GM23338 (cell line): ENCODE results near the gene ATP4A. TPM values are rescaled to one million over a fixed set of nuclear protein-coding genes. Genes with fewer than 3 reads are reported as not detected.

Experiments
- ATAC-seq: fragments of 200-7000 bp; cut with Tn5 transposase; 3 replicates; pipeline ENCODE4 v1.9.1; 2020
- DNase-seq: peaks from one replicate; pipeline ENCODE4 v3.0.0-alpha.2; 2015; ENCODE audit warnings: low spot score
- H2AFZ ChIP-seq: fragments of 200-600 bp; sonication (generic); 2 replicates; pipeline ENCODE4 v1.8.0; 2016; ENCODE audit warnings: antibody characterized with exemption, mild to moderate bottlenecking, moderate library complexity
- H3F3A ChIP-seq: fragments of 200-600 bp; sonication (generic); replicated peaks from 2 replicates; pipeline ENCODE4 v1.8.0; 2017; ENCODE audit warnings: antibody characterized with exemption, mixed run types, low read depth
- H3K27ac ChIP-seq: fragments of 200-600 bp; sonication (generic); 2 replicates; pipeline ENCODE4 v1.6.1; 2016; ENCODE audit warnings: low read depth
- H3K27me3 ChIP-seq: fragments of 200-600 bp; sonication (generic); 2 replicates; pipeline ENCODE4 v1.8.0; 2016; ENCODE audit warnings: mild to moderate bottlenecking, mixed run types, moderate library complexity; ENCODE audit not compliant: insufficient read depth
- H3K36me3 ChIP-seq: fragments of 200-600 bp; sonication (generic); 2 replicates; pipeline ENCODE4 v1.8.0; 2016; ENCODE audit warnings: mild to moderate bottlenecking; ENCODE audit not compliant: insufficient read depth
- H3K4me1 ChIP-seq: fragments of 200-600 bp; sonication (generic); 2 replicates; pipeline ENCODE4 v1.8.0; 2016; ENCODE audit warnings: mild to moderate bottlenecking, moderate library complexity; ENCODE audit not compliant: insufficient read depth
- H3K4me2 ChIP-seq: fragments of 200-600 bp; sonication (generic); 2 replicates; pipeline ENCODE4 v1.7.1; 2017; ENCODE audit warnings: mixed run types
- H3K4me3 ChIP-seq: fragments of 200-600 bp; sonication (generic); 2 replicates; pipeline ENCODE4 v1.6.1; 2016; ENCODE audit warnings: mixed run types
- H3K79me2 ChIP-seq: fragments of 200-600 bp; sonication (generic); replicated peaks from 2 replicates; pipeline ENCODE4 v1.8.0; 2017; ENCODE audit warnings: mild to moderate bottlenecking; ENCODE audit not compliant: insufficient read depth
- H3K9me2 ChIP-seq: fragments of 200-600 bp; sonication (generic); 2 replicates; pipeline ENCODE4 v1.8.0; 2017; ENCODE audit not compliant: insufficient read depth
- H4K20me1 ChIP-seq: fragments of 200-600 bp; sonication (generic); replicated peaks from 2 replicates; pipeline ENCODE4 v1.8.0; 2017; ENCODE audit warnings: mild to moderate bottlenecking; ENCODE audit not compliant: insufficient read depth
- H3K27ac Mint-ChIP-seq: 2 replicates; pipeline ENCODE4 v1.8.0; 2020; ENCODE audit warnings: inconsistent platforms, mild to moderate bottlenecking, moderate library complexity, mixed read lengths
- H3K27me3 Mint-ChIP-seq: 3 replicates; pipeline ENCODE4 v1.8.0; 2022; ENCODE audit warnings: low read depth, mild to moderate bottlenecking, moderate library complexity, mixed read lengths, inconsistent platforms; ENCODE audit not compliant: insufficient read depth, poor library complexity
- H3K36me3 Mint-ChIP-seq: 3 replicates; pipeline ENCODE4 v1.8.0; 2021; ENCODE audit warnings: low read depth, mild to moderate bottlenecking, inconsistent platforms, moderate library complexity, mixed read lengths
- H3K4me1 Mint-ChIP-seq: 3 replicates; pipeline ENCODE4 v1.8.0; 2020; ENCODE audit warnings: mild to moderate bottlenecking, inconsistent platforms, mixed read lengths
- H3K4me3 Mint-ChIP-seq: 3 replicates; pipeline ENCODE4 v1.8.0; 2021; ENCODE audit warnings: moderate library complexity, mild to moderate bottlenecking, inconsistent platforms, mixed read lengths
- H3K9me3 Mint-ChIP-seq: 3 replicates; pipeline ENCODE4 v1.8.0; 2020; ENCODE audit warnings: moderate library complexity, mild to moderate bottlenecking, inconsistent platforms, mixed read lengths
- CREB1 ChIP-seq: fragments of 250-450 bp; sonication (Bioruptor Pico); IDR thresholded peaks from 2 replicates; pipeline ENCODE4 v1.5.0; 2020; ENCODE audit warnings: low read depth, mild to moderate bottlenecking, moderate library complexity
- EZH2phosphoT487 ChIP-seq: fragments of 200-600 bp; sonication (generic); IDR thresholded peaks from one replicate; pipeline ENCODE4 v1.8.1; 2018; ENCODE audit warnings: antibody characterized with exemption; ENCODE audit not compliant: unreplicated experiment
- ZNF114 ChIP-seq: fragments of 250-450 bp; sonication (Bioruptor Pico); IDR thresholded peaks from 2 replicates; pipeline ENCODE4 v1.5.0; 2020; ENCODE audit warnings: mild to moderate bottlenecking, moderate library complexity
- polyA plus RNA-seq: library from polyadenylated mRNA; unstranded; fragments of >200 nt; fragmentation: Nextera tagmentation; extraction: Ambion mirVana; gene quantifications from 2 replicates; pipeline ENCODE4 v1.2.1, GENCODE V29; 2016
- total RNA-seq: library from RNA; depleted of rRNA; stranded (reverse); fragments of >200 nt; shearing (Covaris generic); gene quantifications from 2 replicates; pipeline ENCODE4 v1.2.3, GENCODE V29; 2014
- TF ChIP-seq, protein P1 (sequence below): IDR thresholded peaks from 2 replicates; pipeline ENCODE4 v1.6.1; 2016; ENCODE audit warnings: antibody characterized with exemption
- TF ChIP-seq, protein P2 (sequence below), 2 experiments: fragments of 200-600 bp in 1 of 2; sonication (generic) in 1 of 2; conservative IDR thresholded peaks; 2 replicates each; pipeline versions ENCODE4 v1.5.1 to v1.6.1; 2016 to 2017; ENCODE audit warnings: antibody characterized with exemption in 2 of 2, low read depth in 2 of 2, mild to moderate bottlenecking in 2 of 2, moderate library complexity in 1 of 2
- TF ChIP-seq, protein P3 (sequence below): fragments of 250-450 bp; sonication (Bioruptor Pico); IDR thresholded peaks from 2 replicates; pipeline ENCODE4 v1.5.0; 2020; ENCODE audit warnings: mild to moderate bottlenecking, moderate library complexity

Gene ATP4A
- total and polyA plus RNA-seq, 2 experiments from 2014 or later: 0.61 to 0.63 TPM

GRCh38 chr19:35533822-35534392 lies 29.6 kb downstream of the ATP4A start (continued):
- TF ChIP-seq, protein P1, sequence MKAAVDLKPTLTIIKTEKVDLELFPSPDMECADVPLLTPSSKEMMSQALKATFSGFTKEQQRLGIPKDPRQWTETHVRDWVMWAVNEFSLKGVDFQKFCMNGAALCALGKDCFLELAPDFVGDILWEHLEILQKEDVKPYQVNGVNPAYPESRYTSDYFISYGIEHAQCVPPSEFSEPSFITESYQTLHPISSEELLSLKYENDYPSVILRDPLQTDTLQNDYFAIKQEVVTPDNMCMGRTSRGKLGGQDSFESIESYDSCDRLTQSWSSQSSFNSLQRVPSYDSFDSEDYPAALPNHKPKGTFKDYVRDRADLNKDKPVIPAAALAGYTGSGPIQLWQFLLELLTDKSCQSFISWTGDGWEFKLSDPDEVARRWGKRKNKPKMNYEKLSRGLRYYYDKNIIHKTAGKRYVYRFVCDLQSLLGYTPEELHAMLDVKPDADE: no peak
- TF ChIP-seq EZH2phosphoT487 (no peak), ZNF114 (no peak)

GRCh38 chr19:35533201-35533821 lies 30.1 kb downstream of the ATP4A start, which contains the start of gene GAPDHS:
TSS of gene GAPDHS (plus strand) at chr19:35533456. CDS start at chr19:35533528, 72 bp downstream.
- Histone ChIP-seq H3K9me2 (no peaks in the 10 kb centered on the region), H3K4me3 (peak within 1 kb of the TSS; percentile 68), H3F3A (peaks cover 6% of the 10 kb centered on the region; the same call in 1 of the 2 replicates), H3K27ac (no peak within 1 kb of the TSS), H3K4me1 (peaks cover 16% of the 10 kb centered on the region; the same call in 1 of the 2 replicates), H3K36me3 (no peaks in the 10 kb centered on the region), H2AFZ (peak within 1 kb of the TSS; percentile 95), H3K4me2 (peak within 1 kb of the TSS; percentile 83), H3K79me2 (no peaks in the 10 kb centered on the region), H3K27me3 (peaks cover 31% of the 10 kb centered on the region), H4K20me1 (no peaks in the 10 kb centered on the region; the same call in 1 of the 2 replicates)
- peaks cover 24% of the 10 kb centered on the region for H3K4me1 Mint-ChIP-seq
- H3K36me3 Mint-ChIP-seq: no peaks in the 10 kb centered on the region; the same call in 2 of the 3 replicates
- DNase-seq: peak; percentile 63
- TF ChIP-seq, protein P2, sequence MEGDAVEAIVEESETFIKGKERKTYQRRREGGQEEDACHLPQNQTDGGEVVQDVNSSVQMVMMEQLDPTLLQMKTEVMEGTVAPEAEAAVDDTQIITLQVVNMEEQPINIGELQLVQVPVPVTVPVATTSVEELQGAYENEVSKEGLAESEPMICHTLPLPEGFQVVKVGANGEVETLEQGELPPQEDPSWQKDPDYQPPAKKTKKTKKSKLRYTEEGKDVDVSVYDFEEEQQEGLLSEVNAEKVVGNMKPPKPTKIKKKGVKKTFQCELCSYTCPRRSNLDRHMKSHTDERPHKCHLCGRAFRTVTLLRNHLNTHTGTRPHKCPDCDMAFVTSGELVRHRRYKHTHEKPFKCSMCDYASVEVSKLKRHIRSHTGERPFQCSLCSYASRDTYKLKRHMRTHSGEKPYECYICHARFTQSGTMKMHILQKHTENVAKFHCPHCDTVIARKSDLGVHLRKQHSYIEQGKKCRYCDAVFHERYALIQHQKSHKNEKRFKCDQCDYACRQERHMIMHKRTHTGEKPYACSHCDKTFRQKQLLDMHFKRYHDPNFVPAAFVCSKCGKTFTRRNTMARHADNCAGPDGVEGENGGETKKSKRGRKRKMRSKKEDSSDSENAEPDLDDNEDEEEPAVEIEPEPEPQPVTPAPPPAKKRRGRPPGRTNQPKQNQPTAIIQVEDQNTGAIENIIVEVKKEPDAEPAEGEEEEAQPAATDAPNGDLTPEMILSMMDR (conservative IDR thresholded peaks at IDR 0.05; ENCODE audit: low read depth in 2 of 2): no peak
- peak; percentile 96 for TF ChIP-seq CREB1 (CRISPR knock-in tag)
- TF ChIP-seq, protein P3, sequence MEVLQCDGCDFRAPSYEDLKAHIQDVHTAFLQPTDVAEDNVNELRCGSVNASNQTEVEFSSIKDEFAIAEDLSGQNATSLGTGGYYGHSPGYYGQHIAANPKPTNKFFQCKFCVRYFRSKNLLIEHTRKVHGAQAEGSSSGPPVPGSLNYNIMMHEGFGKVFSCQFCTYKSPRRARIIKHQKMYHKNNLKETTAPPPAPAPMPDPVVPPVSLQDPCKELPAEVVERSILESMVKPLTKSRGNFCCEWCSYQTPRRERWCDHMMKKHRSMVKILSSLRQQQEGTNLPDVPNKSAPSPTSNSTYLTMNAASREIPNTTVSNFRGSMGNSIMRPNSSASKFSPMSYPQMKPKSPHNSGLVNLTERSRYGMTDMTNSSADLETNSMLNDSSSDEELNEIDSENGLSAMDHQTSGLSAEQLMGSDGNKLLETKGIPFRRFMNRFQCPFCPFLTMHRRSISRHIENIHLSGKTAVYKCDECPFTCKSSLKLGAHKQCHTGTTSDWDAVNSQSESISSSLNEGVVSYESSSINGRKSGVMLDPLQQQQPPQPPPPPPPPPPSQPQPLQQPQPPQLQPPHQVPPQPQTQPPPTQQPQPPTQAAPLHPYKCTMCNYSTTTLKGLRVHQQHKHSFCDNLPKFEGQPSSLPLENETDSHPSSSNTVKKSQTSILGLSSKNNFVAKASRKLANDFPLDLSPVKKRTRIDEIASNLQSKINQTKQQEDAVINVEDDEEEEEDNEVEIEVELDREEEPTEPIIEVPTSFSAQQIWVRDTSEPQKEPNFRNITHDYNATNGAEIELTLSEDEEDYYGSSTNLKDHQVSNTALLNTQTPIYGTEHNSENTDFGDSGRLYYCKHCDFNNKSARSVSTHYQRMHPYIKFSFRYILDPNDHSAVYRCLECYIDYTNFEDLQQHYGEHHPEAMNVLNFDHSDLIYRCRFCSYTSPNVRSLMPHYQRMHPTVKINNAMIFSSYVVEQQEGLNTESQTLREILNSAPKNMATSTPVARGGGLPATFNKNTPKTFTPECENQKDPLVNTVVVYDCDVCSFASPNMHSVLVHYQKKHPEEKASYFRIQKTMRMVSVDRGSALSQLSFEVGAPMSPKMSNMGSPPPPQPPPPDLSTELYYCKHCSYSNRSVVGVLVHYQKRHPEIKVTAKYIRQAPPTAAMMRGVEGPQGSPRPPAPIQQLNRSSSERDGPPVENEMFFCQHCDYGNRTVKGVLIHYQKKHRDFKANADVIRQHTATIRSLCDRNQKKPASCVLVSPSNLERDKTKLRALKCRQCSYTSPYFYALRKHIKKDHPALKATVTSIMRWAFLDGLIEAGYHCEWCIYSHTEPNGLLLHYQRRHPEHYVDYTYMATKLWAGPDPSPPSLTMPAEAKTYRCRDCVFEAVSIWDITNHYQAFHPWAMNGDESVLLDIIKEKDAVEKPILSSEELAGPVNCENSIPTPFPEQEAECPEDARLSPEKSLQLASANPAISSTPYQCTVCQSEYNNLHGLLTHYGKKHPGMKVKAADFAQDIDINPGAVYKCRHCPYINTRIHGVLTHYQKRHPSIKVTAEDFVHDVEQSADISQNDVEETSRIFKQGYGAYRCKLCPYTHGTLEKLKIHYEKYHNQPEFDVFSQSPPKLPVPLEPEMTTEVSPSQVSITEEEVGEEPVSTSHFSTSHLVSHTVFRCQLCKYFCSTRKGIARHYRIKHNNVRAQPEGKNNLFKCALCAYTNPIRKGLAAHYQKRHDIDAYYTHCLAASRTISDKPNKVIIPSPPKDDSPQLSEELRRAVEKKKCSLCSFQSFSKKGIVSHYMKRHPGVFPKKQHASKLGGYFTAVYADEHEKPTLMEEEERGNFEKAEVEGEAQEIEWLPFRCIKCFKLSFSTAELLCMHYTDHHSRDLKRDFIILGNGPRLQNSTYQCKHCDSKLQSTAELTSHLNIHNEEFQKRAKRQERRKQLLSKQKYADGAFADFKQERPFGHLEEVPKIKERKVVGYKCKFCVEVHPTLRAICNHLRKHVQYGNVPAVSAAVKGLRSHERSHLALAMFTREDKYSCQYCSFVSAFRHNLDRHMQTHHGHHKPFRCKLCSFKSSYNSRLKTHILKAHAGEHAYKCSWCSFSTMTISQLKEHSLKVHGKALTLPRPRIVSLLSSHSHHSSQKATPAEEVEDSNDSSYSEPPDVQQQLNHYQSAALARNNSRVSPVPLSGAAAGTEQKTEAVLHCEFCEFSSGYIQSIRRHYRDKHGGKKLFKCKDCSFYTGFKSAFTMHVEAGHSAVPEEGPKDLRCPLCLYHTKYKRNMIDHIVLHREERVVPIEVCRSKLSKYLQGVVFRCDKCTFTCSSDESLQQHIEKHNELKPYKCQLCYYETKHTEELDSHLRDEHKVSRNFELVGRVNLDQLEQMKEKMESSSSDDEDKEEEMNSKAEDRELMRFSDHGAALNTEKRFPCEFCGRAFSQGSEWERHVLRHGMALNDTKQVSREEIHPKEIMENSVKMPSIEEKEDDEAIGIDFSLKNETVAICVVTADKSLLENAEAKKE: no peak
- TF ChIP-seq EZH2phosphoT487: no peak
- no peaks in the 10 kb centered on the region for H3K9me3 Mint-ChIP-seq
- peak; percentile 46 for ATAC-seq
- peak within 1 kb of the TSS; percentile 71 for H3K4me3 Mint-ChIP-seq
- H3K27ac Mint-ChIP-seq: no peak within 1 kb of the TSS; the same call in 1 of the 2 replicates
- peaks cover 36% of the 10 kb centered on the region for H3K27me3 Mint-ChIP-seq
